ENCODE results near the gene BAG5. TPM values are rescaled to one million over a fixed set of nuclear protein-coding genes. Genes with fewer than 3 reads are reported as not detected.
A peak's percentile ranks its signal among the peaks of the same experiment; 100 is the strongest.

BAG5 gene
- total RNA-seq, 4 donors from 2014 or later, result 40.3 to 44.3 (median 43.1) TPM

GRCh38 chr14:103531421-103532215, 30.8 kb downstream of the BAG5 start:
- no peak for TF ChIP-seq CTCF (IDR thresholded peaks at IDR 0.05)
- no peak for TF ChIP-seq POLR2A (IDR thresholded peaks at IDR 0.05)
- intact Hi-C loops (cut with DNase I; ENCODE audit: low total_unique reads), result no loop called here
- DNase-seq (ENCODE audit: low spot score in 2 of 2), result no peak
- 82 to 83% methylated on average over 15 of the region's 15 CpGs for WGBS, 2 donors
- no peak overlapping the region for H3K4me3 ChIP-seq (ENCODE audit: low read depth, poor library complexity, severe bottlenecking)

DNA sequence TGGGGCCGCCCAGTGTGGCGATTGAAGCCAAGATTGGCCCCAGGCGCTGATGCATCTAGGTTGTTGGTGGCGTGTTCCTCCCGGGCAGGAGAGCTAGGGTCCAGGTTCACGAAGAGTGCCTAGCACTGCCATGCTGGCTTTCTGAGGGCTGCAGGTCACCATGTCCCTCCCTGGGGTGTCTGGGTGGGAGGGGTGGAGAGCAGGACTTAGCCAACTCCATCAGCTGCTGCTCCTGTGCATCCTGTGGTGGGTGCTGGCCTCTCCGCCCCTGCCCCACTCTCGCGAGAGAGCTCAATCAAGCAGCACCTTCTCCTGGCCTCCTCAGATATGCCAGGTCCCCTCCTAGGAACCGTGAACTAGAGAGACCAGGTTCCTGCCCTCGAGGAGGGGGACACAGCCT, 31.6 kb downstream of the BAG5 start:
- intact Hi-C loops (cut with DNase I; ENCODE audit: low total_unique reads), result no loop called here
- TF ChIP-seq POLR2A (IDR thresholded peaks at IDR 0.05) (no peak), CTCF (IDR thresholded peaks at IDR 0.05) (no peak)
- no peak for DNase-seq (ENCODE audit: low spot score in 2 of 2)
- WGBS, 2 donors, result 91 to 97% methylated on average over 6 to 11 of the region's 11 CpGs
- H3K4me3 ChIP-seq (ENCODE audit: low read depth, poor library complexity, severe bottlenecking), result no peak overlapping the region

DNA sequence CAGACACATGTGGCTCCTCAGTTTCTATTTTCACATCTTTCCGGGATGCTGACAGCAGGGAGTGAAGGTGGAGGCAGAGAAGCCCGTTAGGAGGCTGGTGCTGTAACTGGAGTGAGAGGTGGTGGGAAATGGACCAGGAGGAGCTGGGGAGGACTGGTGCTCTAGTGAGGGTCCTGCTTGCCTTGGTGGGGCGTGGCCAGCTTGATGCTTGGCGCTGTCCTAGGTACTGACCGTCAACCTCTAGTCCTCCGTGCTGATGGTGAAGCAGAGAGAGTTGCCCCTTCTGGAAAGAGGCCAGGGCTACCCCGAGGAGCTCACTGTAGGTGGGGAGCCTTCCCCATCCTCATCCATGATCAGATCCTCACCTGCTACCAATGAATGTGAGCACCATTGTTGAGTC, 32.1 kb downstream of the BAG5 start:
- no peak for DNase-seq (ENCODE audit: low spot score in 2 of 2)
- intact Hi-C loops (cut with DNase I; ENCODE audit: low total_unique reads), result no loop called here
- 55 to 62% methylated on average over 7 of the region's 7 CpGs for WGBS, 2 donors
- H3K4me3 ChIP-seq (ENCODE audit: low read depth, poor library complexity, severe bottlenecking), result no peak overlapping the region
- TF ChIP-seq CTCF (IDR thresholded peaks at IDR 0.05), result no peak
- no peak for TF ChIP-seq POLR2A (IDR thresholded peaks at IDR 0.05)

DNA sequence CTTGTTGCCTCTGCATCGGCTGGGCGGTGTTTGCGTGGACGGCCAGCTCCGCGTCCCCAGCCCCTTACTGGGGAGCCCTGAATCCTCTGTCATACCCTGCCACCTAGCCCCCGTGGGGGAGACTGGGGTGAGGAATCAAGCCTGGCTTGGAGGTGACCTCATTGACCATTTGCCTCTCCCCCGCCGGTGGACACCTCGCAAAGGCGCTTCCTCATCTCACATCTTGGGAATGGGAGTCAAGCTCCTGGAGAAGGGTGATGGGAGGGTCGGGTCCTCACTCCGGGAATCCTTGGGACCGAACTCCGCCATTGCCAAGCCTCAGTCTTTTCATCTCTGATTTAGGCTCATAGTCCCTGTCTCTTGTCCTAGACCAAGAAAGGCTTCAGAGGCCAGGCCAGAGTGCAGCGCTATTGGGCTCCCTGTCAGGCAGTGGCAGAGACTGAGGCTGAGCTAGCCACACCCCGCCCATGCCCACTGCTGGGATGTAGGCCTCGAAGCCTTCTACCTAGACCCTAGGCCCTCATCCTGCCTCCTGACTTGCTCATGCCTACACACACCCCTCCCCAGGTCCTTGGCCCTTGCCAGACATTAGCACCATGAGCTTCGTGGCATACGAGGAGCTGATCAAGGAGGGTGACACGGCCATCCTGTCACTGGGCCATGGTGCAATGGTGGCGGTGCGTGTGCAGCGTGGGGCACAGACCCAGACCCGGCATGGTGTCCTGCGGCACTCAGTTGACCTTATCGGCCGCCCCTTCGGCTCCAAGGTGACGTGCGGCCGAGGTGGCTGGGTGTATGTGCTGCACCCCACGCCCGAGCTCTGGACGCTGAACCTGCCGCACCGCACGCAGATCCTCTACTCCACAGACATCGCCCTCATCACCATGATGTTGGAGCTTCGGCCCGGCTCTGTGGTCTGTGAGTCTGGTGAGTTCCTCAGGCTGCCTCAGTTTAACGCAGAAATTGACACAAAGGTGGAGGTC, 32.8 kb downstream of the BAG5 start:
- TF ChIP-seq CTCF (IDR thresholded peaks at IDR 0.05) (no peak), POLR2A (IDR thresholded peaks at IDR 0.05) (no peak)
- H3K4me3 ChIP-seq (ENCODE audit: low read depth, poor library complexity, severe bottlenecking), result peak overlapping the region; percentile 58
- intact Hi-C loops (cut with DNase I; ENCODE audit: low total_unique reads), result no loop called here
- WGBS, 2 donors, result 41 to 56% methylated on average over 34 to 36 of the region's 42 CpGs
- no peak for DNase-seq (ENCODE audit: low spot score in 2 of 2)

DNA sequence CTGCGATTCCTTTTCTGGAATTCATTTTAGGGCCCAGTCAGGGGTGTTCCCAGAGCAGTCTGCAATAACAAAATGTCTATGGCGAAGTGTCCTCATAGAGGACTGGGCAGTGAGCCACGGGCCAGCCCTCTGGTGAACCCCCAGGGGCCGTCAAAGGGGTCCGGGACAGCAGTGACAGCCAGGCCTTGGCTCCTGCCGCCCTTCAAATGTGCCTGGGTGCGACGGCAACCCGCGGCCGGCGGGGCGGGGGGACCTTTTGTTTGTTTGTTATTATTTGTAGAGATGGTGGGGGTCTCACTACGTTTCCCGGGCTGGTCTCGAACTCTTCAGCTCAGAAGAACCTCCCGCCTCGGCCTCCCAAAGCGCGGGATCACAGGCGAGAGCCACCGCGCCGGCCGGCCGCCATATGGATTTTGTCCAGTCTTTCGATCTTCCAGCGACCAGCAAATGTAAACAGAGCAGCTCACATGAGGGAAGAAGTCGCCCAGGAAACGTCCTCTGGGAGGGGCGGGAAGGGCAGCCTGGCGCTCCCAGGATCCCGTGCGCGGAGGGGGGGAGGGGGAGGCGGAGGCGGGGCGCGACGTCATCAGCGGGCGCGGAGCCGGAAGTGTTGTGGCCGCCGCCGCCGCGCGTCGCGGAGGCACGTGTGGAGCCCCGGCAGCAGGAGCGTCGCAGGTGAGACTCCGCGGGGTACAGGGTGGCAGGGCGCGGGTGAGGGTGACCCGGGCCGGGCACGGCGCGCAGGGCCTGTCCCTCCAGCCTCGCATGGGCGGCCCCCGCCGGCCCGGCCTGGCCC, 33.7 kb downstream of the BAG5 start, which contains the start of gene TRMT61A:
Gene TRMT61A, plus strand, starts transcription at position 610 of the 796 bp plus-strand sequence. CDS start 783 bp downstream, outside the sequence.
- intact Hi-C loops (cut with DNase I; ENCODE audit: low total_unique reads), result no loop called here
- WGBS, 2 donors, result 1% methylated on average over 57 to 58 of the region's 70 CpGs

More for the DNA sequence above, 33.7 kb downstream of the BAG5 start, which contains the start of gene TRMT61A:
- H3K4me3 ChIP-seq (ENCODE audit: low read depth, poor library complexity, severe bottlenecking), result peak within 1 kb of the TSS; percentile 58
- DNase-seq (ENCODE audit: low spot score in 2 of 2), result peak; percentile 85 to 97
- no peak for TF ChIP-seq CTCF (IDR thresholded peaks at IDR 0.05)
- TF ChIP-seq POLR2A (IDR thresholded peaks at IDR 0.05), result no peak
